ENCODE results near the gene CACYBP. TPM values are rescaled to one million over a fixed set of nuclear protein-coding genes. Genes with fewer than 3 reads are reported as not detected.

CACYBP gene
- total and polyA plus RNA-seq, 4 experiments from 2014 or later, result 98.3 to 226 (median 133) TPM

GRCh38 chr1:174965362-174966007 lies 34.3 kb upstream of the CACYBP start:
- H3K4me1 Mint-ChIP-seq, result peaks cover 51 to 68% (median 60%) of the 10 kb centered on the region in 4 donors
- CTCF ChIA-PET (ENCODE audit: partially characterized antibody), result interaction anchor here (0.8 to 11.2 kb wide), 13 partner anchors 9 to 166 kb away, joined by 3 to 122 read pairs (median 4); partner anchors contain the start of gene CACYBP
- H3K4me3 ChIP-seq (ENCODE audit: low read length in 2 of 2), result peak overlapping the region; percentile 17 to 26

GRCh38 chr1:174966008-174966572 lies 33.7 kb upstream of the CACYBP start:
- Histone ChIP-seq H3K4me1 (ENCODE audit: insufficient read depth, low read length) (peaks cover 83% of the 10 kb centered on the region), H3K36me3 (ENCODE audit: insufficient read depth, low read length) (no peaks in the 10 kb centered on the region), H3K27me3 (ENCODE audit: insufficient read depth, low read length) (no peaks in the 10 kb centered on the region), H3K27ac (ENCODE audit: low read depth, low read length) (peak overlapping the region; percentile 65), H3K4me3 (ENCODE audit: low read length in 2 of 2) (peak overlapping the region; percentile 17 to 26), H3K9me3 (ENCODE audit: control insufficient read depth in 1 of 2, low read length in 2 of 2) (no peaks in the 10 kb centered on the region)
- H3K4me1 Mint-ChIP-seq, result peaks cover 51 to 69% (median 61%) of the 10 kb centered on the region in 4 donors
- peak overlapping the region; percentile 78 to 91 (median 88) for H3K4me3 Mint-ChIP-seq
- peak overlapping the region; percentile 89 to 99 (median 95) for H3K27ac Mint-ChIP-seq
- intact Hi-C loops (cut with micrococcal nuclease), result loop anchor here (5.0 to 10.0 kb wide), 3 partner anchors 89 to 1101 kb away; partner anchors contain the start of genes GAS5, RABGAP1L and ZBTB37
- DNase-seq, result no peak
- peaks cover 0 to 7% of the 10 kb centered on the region in 2 donors for H3K36me3 Mint-ChIP-seq
- ChIA-PET CTCF (ENCODE audit: partially characterized antibody) (interaction anchor here (0.8 to 11.2 kb wide), 15 partner anchors 8 to 197 kb away, joined by 3 to 122 read pairs (median 4); partner anchors contain the start of gene CACYBP), POLR2A (ENCODE audit: partially characterized antibody) (interaction anchor here (1.1 to 12.5 kb wide), 18 partner anchors 9 to 1098 kb away, joined by 3 to 315 read pairs (median 6); partner anchors contain the start of genes CACYBP, MRPS14 and ZBTB37)
- no peaks in the 10 kb centered on the region for H3K9me3 Mint-ChIP-seq
- no peaks in the 10 kb centered on the region for H3K27me3 Mint-ChIP-seq

More at GRCh38 chr1:174965362-174966007, 34.3 kb upstream of the CACYBP start:
- H3K27ac ChIP-seq (ENCODE audit: low read depth, low read length), result peak overlapping the region; percentile 65
- Mint-ChIP-seq H3K4me3 (peak overlapping the region; percentile 78 to 91 (median 88)), H3K36me3 (peaks cover 0 to 7% of the 10 kb centered on the region in 2 donors), H3K27ac (peak overlapping the region; percentile 89 to 99 (median 95)), H3K27me3 (no peaks in the 10 kb centered on the region), H3K9me3 (no peaks in the 10 kb centered on the region)
- peaks cover 79% of the 10 kb centered on the region for H3K4me1 ChIP-seq (ENCODE audit: insufficient read depth, low read length)
- H3K9me3 ChIP-seq (ENCODE audit: control insufficient read depth in 1 of 2, low read length in 2 of 2), result no peaks in the 10 kb centered on the region
- intact Hi-C loops (cut with micrococcal nuclease), result loop anchor here (1.0 to 10.0 kb wide), 5 partner anchors 18 to 1101 kb away; partner anchors contain the start of genes GAS5, MRPS14, RABGAP1L and ZBTB37
- peak in 1 of 5 donors; percentile 48 for DNase-seq
- no peaks in the 10 kb centered on the region for H3K36me3 ChIP-seq (ENCODE audit: insufficient read depth, low read length)
- no peaks in the 10 kb centered on the region for H3K27me3 ChIP-seq (ENCODE audit: insufficient read depth, low read length)
- POLR2A ChIA-PET (ENCODE audit: partially characterized antibody), result interaction anchor here (0.5 to 12.5 kb wide), 19 partner anchors 8 to 1097 kb away, joined by 3 to 315 read pairs (median 6); partner anchors contain the start of genes CACYBP, MRPS14 and ZBTB37

- ChIA-PET POLR2A (ENCODE audit: partially characterized antibody) (interaction anchor here (0.6 to 12.5 kb wide), 16 partner anchors 13 to 1253 kb away, joined by 3 to 315 read pairs (median 6); partner anchors contain the start of genes CACYBP, GAS5, KLHL20 and MRPS14), CTCF (ENCODE audit: partially characterized antibody) (interaction anchor here (1.0 to 11.2 kb wide), 7 partner anchors 11 to 168 kb away, joined by 3 to 122 read pairs (median 6); partner anchors contain the start of gene CACYBP)
- Histone ChIP-seq H3K27ac (ENCODE audit: low read depth, low read length) (peak overlapping the region; percentile 59), H3K27me3 (ENCODE audit: insufficient read depth, low read length) (no peaks in the 10 kb centered on the region), H3K4me1 (ENCODE audit: insufficient read depth, low read length) (peaks cover 91% of the 10 kb centered on the region), H3K9me3 (ENCODE audit: control insufficient read depth in 1 of 2, low read length in 2 of 2) (no peaks in the 10 kb centered on the region), H3K4me3 (ENCODE audit: low read length in 2 of 2) (peak overlapping the region in 1 of 2 donors; percentile 29), H3K36me3 (ENCODE audit: insufficient read depth, low read length) (no peaks in the 10 kb centered on the region)
- peak in 4 of 5 donors; percentile 39 to 55 (median 46) for DNase-seq
- Mint-ChIP-seq H3K27me3 (no peaks in the 10 kb centered on the region), H3K4me3 (peak overlapping the region; percentile 65 to 84 (median 76)), H3K36me3 (peaks cover 3 to 17% of the 10 kb centered on the region in 2 donors), H3K4me1 (peaks cover 63 to 80% (median 74%) of the 10 kb centered on the region in 4 donors), H3K27ac (peak overlapping the region; percentile 93 to 99 (median 94)), H3K9me3 (no peaks in the 10 kb centered on the region)
- intact Hi-C loops (cut with micrococcal nuclease), result loop anchor here (1.0 to 10.0 kb wide), 6 partner anchors 9 to 1103 kb away; partner anchors contain the start of genes CACYBP, GAS5, RABGAP1L and ZBTB37
Observed at GRCh38 chr1:174967845-174968705, 31.7 kb upstream of the CACYBP start.

DNA sequence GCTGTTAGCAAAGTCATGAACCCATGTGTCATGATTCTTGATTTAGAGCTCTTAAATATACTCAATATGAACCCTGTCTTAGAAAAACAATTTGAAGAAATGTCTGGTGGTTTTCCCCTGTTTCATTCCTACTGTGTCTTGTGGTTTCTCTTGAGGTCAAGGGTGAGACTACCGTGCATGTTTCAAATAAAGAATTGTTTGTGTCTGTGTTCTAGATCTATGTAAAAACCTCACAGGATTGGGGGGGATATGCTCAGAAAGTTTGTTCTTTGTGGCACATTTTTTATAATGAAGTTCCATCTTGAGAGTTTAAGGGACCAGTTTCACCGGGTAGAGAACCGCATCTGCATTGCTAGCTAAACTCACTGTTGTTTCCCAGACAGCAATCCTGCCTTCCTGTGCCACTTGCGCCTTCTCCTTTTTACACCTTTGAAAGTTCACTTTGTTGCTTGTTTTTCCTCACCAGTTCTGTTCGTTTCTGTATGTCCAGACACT lies 30.9 kb upstream of the CACYBP start:
- Mint-ChIP-seq H3K27ac (peak overlapping the region; percentile 93 to 99 (median 94)), H3K36me3 (peaks cover 7 to 19% of the 10 kb centered on the region in 2 donors), H3K4me3 (peak overlapping the region; percentile 65 to 84 (median 76)), H3K4me1 (peaks cover 57 to 73% (median 67%) of the 10 kb centered on the region in 4 donors), H3K9me3 (no peaks in the 10 kb centered on the region), H3K27me3 (no peaks in the 10 kb centered on the region)
- H3K9me3 ChIP-seq (ENCODE audit: control insufficient read depth in 1 of 2, low read length in 2 of 2), result no peaks in the 10 kb centered on the region
- DNase-seq, result peak; percentile 77 to 82 (median 78)
- peaks cover 84% of the 10 kb centered on the region for H3K4me1 ChIP-seq (ENCODE audit: insufficient read depth, low read length)
- H3K27ac ChIP-seq (ENCODE audit: low read depth, low read length), result peak overlapping the region; percentile 59
- peak overlapping the region in 1 of 2 donors; percentile 29 for H3K4me3 ChIP-seq (ENCODE audit: low read length in 2 of 2)
- H3K27me3 ChIP-seq (ENCODE audit: insufficient read depth, low read length), result no peaks in the 10 kb centered on the region
- ChIA-PET CTCF (ENCODE audit: partially characterized antibody) (interaction anchor here (0.6 to 11.2 kb wide), 7 partner anchors 11 to 169 kb away, joined by 3 to 122 read pairs (median 5); partner anchors contain the start of gene CACYBP), POLR2A (ENCODE audit: partially characterized antibody) (interaction anchor here (0.6 to 12.5 kb wide), 15 partner anchors 12 to 1254 kb away, joined by 3 to 315 read pairs (median 6); partner anchors contain the start of genes CACYBP, GAS5, KLHL20 and MRPS14)
- no peaks in the 10 kb centered on the region for H3K36me3 ChIP-seq (ENCODE audit: insufficient read depth, low read length)
- intact Hi-C loops (cut with micrococcal nuclease), result loop anchor here (1.0 to 10.0 kb wide), 6 partner anchors 9 to 1104 kb away; partner anchors contain the start of genes CACYBP, GAS5, RABGAP1L and ZBTB37

GRCh38 chr1:174969977-174970376 lies 29.8 kb upstream of the CACYBP start:
- ChIA-PET CTCF (ENCODE audit: partially characterized antibody) (interaction anchor here (1.0 to 11.2 kb wide), 3 partner anchors 10 to 29 kb away, joined by 3 to 122 read pairs (median 4); no protein-coding TSS in a partner anchor), POLR2A (ENCODE audit: partially characterized antibody) (interaction anchor here (1.2 to 12.5 kb wide), 5 partner anchors 11 to 170 kb away, joined by 3 to 315 read pairs (median 20); partner anchors contain the start of gene CACYBP)
- no peak for DNase-seq
- intact Hi-C loops (cut with micrococcal nuclease), result loop anchor here (5.0 to 10.0 kb wide), 3 partner anchors 93 to 1105 kb away; partner anchors contain the start of genes GAS5, RABGAP1L and ZBTB37
- H3K4me3 ChIP-seq (ENCODE audit: low read length in 2 of 2), result peak overlapping the region in 1 of 2 donors; percentile 29
- peak overlapping the region; percentile 41 to 84 (median 74) for H3K4me3 Mint-ChIP-seq
- H3K27me3 Mint-ChIP-seq, result no peaks in the 10 kb centered on the region
- peaks cover 72% of the 10 kb centered on the region for H3K4me1 ChIP-seq (ENCODE audit: insufficient read depth, low read length)
- H3K9me3 Mint-ChIP-seq, result no peaks in the 10 kb centered on the region
- H3K36me3 ChIP-seq (ENCODE audit: insufficient read depth, low read length), result no peaks in the 10 kb centered on the region
- H3K27ac Mint-ChIP-seq, result peak overlapping the region; percentile 93 to 99 (median 94)
- peaks cover 16 to 24% of the 10 kb centered on the region in 2 donors for H3K36me3 Mint-ChIP-seq
- H3K27ac ChIP-seq (ENCODE audit: low read depth, low read length), result peak overlapping the region; percentile 59
- no peaks in the 10 kb centered on the region for H3K27me3 ChIP-seq (ENCODE audit: insufficient read depth, low read length)
- H3K9me3 ChIP-seq (ENCODE audit: control insufficient read depth in 1 of 2, low read length in 2 of 2), result no peaks in the 10 kb centered on the region
- H3K4me1 Mint-ChIP-seq, result peaks cover 54 to 70% (median 62%) of the 10 kb centered on the region in 4 donors

All from CD4-positive, alpha-beta memory T cell (primary cell).